CD8-positive, alpha-beta memory T cell (primary cell): Measurements from ENCODE around the gene FAM177A1. TPM values are rescaled to one million over a fixed set of nuclear protein-coding genes. Genes with fewer than 3 reads are reported as not detected.

ENCODE experiments used
- CTCF ChIA-PET: fragments of 350-600 bp; sonication (Branson Sonifier 250); formaldehyde crosslinking; loops from one replicate; lab custom pipeline; 2021; ENCODE audit warnings: antibody characterized with exemption; lab: Charles Lee
- POLR2A ChIA-PET: fragments of 350-600 bp; sonication (Branson Sonifier 250); formaldehyde crosslinking; loops from one replicate; lab custom pipeline; 2021; ENCODE audit warnings: antibody characterized with exemption; lab: Charles Lee
- DNase-seq, 5 donors: peaks; one replicate each; pipeline versions ENCODE4 v3.0.0 to v3.0.0-alpha.2; 2020 to 2022; ENCODE audit warnings: mixed read lengths in 1 of 5
- H3K27ac ChIP-seq: one replicate; pipeline ENCODE4 v1.7.0; 2013; ENCODE audit warnings: low read depth, mild to moderate bottlenecking, low read length, moderate library complexity
- H3K27me3 ChIP-seq: 2 replicates; pipeline ENCODE4 v1.7.0; 2013; ENCODE audit warnings: low read length, mild to moderate bottlenecking; ENCODE audit not compliant: insufficient read depth, poor library complexity, severe bottlenecking
- H3K36me3 ChIP-seq: 2 replicates; pipeline ENCODE4 v1.7.0; 2013; ENCODE audit warnings: mild to moderate bottlenecking, low read length, moderate library complexity; ENCODE audit not compliant: insufficient read depth
- H3K4me1 ChIP-seq: 2 replicates; pipeline ENCODE4 v1.7.0; 2013; ENCODE audit warnings: mild to moderate bottlenecking, low read length, moderate library complexity; ENCODE audit not compliant: insufficient read depth
- H3K4me3 ChIP-seq: 2 replicates; pipeline ENCODE4 v1.7.0; 2013; ENCODE audit warnings: mild to moderate bottlenecking, low read length
- H3K9me3 ChIP-seq: 2 replicates; pipeline ENCODE4 v1.7.0; 2013; ENCODE audit warnings: mild to moderate bottlenecking, low read length
- H3K27ac Mint-ChIP-seq, 8 donors: one replicate each; pipeline ENCODE4 v1.8.0; 2020 to 2021; ENCODE audit warnings: mixed read lengths in 8 of 8, mild to moderate bottlenecking in 6 of 8, inconsistent platforms in 3 of 8, moderate library complexity in 3 of 8
- H3K27me3 Mint-ChIP-seq, 2 donors: one replicate each; pipeline ENCODE4 v1.8.0; 2020 to 2021; ENCODE audit warnings: mixed read lengths in 2 of 2, mild to moderate bottlenecking in 1 of 2, moderate library complexity in 1 of 2
- H3K36me3 Mint-ChIP-seq, 3 donors: one replicate each; pipeline ENCODE4 v1.8.0; 2020 to 2021; ENCODE audit warnings: mixed read lengths in 3 of 3, inconsistent platforms in 1 of 3, mild to moderate bottlenecking in 1 of 3
- H3K4me1 Mint-ChIP-seq, 3 donors: one replicate each; pipeline ENCODE4 v1.8.0; 2020 to 2021; ENCODE audit warnings: mixed read lengths in 3 of 3, inconsistent platforms in 1 of 3, mild to moderate bottlenecking in 1 of 3
- H3K4me3 Mint-ChIP-seq, 7 donors: one replicate each; pipeline ENCODE4 v1.8.0; 2020 to 2021; ENCODE audit warnings: mixed read lengths in 7 of 7, mild to moderate bottlenecking in 6 of 7, moderate library complexity in 4 of 7, inconsistent platforms in 2 of 7
- H3K9me3 Mint-ChIP-seq, 5 donors: one replicate each; pipeline ENCODE4 v1.8.0; 2020 to 2022; ENCODE audit warnings: mixed read lengths in 5 of 5, mild to moderate bottlenecking in 3 of 5, moderate library complexity in 2 of 5, inconsistent platforms in 1 of 5
- polyA plus RNA-seq: library from polyadenylated mRNA; unstranded; fragments of 300-500 nt; fragmentation: Illumina TruSeq; gene quantifications from one replicate; pipeline ENCODE4 v1.2.3, GENCODE V29; 2021
- total RNA-seq, 2 experiments: library from RNA; stranded (reverse); gene quantifications; one replicate each; pipeline ENCODE4 v1.2.3, GENCODE V29; 2021

FAM177A1 gene
- total and polyA plus RNA-seq, 3 experiments from 2014 or later, result 43.1 to 54.6 (median 47.4) TPM

- DNase-seq, result no peak
Observed at GRCh38 chr14:35121026-35121886, 75.2 kb downstream of the FAM177A1 start.

GRCh38 chr14:35121887-35122695, 76.0 kb downstream of the FAM177A1 start, which contains the start of the genes PPP2R3C and PRORP:
TSS of gene PPP2R3C (minus strand) at chr14:35121990. CDS start at chr14:35121959, 31 bp downstream.
TSS of gene PRORP (plus strand) at chr14:35122552. CDS start at chr14:35123246, 694 bp downstream.
- no peaks in the 10 kb centered on the region for H3K9me3 ChIP-seq
- POLR2A ChIA-PET, result interaction anchor here (0.6 to 4.1 kb wide), 12 partner anchors 8 to 687 kb away, joined by 3 to 37 read pairs (median 4); partner anchors contain the start of genes BAZ1A, FAM177A1, NFKBIA and PSMA6
- Mint-ChIP-seq H3K4me3 (peak within 1 kb of the TSS; percentile 95 to 99 (median 98)), H3K27me3 (peaks cover 0 to 4% of the 10 kb centered on the region in 2 donors), H3K4me1 (peaks cover 63 to 90% (median 90%) of the 10 kb centered on the region in 3 donors), H3K36me3 (peaks cover 0 to 53% (median 11%) of the 10 kb centered on the region in 3 donors), H3K9me3 (no peaks in the 10 kb centered on the region), H3K27ac (peak within 1 kb of the TSS; percentile 99 to 100 (median 100))
- no peaks in the 10 kb centered on the region for H3K27me3 ChIP-seq
- CTCF ChIA-PET, result interaction anchor here (0.8 to 1.7 kb wide), 5 partner anchors 19 to 686 kb away, joined by 4 to 5 read pairs (median 4); partner anchors contain the start of gene SRP54
- H3K36me3 ChIP-seq, result peaks cover 2% of the 10 kb centered on the region
- peak; percentile 87 to 96 (median 91) for DNase-seq
- peaks cover 44% of the 10 kb centered on the region for H3K4me1 ChIP-seq
- peak within 1 kb of the TSS; percentile 95 for H3K4me3 ChIP-seq
- H3K27ac ChIP-seq, result peak within 1 kb of the TSS; percentile 99

More at GRCh38 chr14:35121026-35121886, 75.2 kb downstream of the FAM177A1 start:
- H3K4me3 ChIP-seq, result peak overlapping the region; percentile 95
- Mint-ChIP-seq H3K27me3 (peaks cover 0 to 4% of the 10 kb centered on the region in 2 donors), H3K9me3 (no peaks in the 10 kb centered on the region), H3K27ac (peak overlapping the region; percentile 99 to 100 (median 100)), H3K36me3 (peaks cover 0 to 57% (median 11%) of the 10 kb centered on the region in 3 donors), H3K4me1 (peaks cover 62 to 91% (median 89%) of the 10 kb centered on the region in 3 donors), H3K4me3 (peak overlapping the region; percentile 95 to 99 (median 98))
- no peaks in the 10 kb centered on the region for H3K27me3 ChIP-seq
- ChIA-PET POLR2A (interaction anchor here (0.6 to 4.1 kb wide), 10 partner anchors 8 to 688 kb away, joined by 3 to 37 read pairs (median 4); partner anchors contain the start of genes BAZ1A, FAM177A1, NFKBIA and PSMA6), CTCF (interaction anchor here (0.8 to 1.8 kb wide), 6 partner anchors 20 to 686 kb away, joined by 3 to 5 read pairs (median 4); partner anchors contain the start of gene SRP54)
- peaks cover 41% of the 10 kb centered on the region for H3K4me1 ChIP-seq
- peak overlapping the region; percentile 99 for H3K27ac ChIP-seq
- peaks cover 6% of the 10 kb centered on the region for H3K36me3 ChIP-seq
- H3K9me3 ChIP-seq, result no peaks in the 10 kb centered on the region

GRCh38 chr14:35122696-35123387, 76.8 kb downstream of the FAM177A1 start:
- ChIA-PET CTCF (interaction anchor here (0.6 to 2.0 kb wide), 6 partner anchors 9 to 450 kb away, joined by 3 to 9 read pairs (median 3); partner anchors contain the start of gene NFKBIA), POLR2A (interaction anchor here (0.6 to 4.1 kb wide), 9 partner anchors 9 to 675 kb away, joined by 3 to 37 read pairs (median 5); partner anchors contain the start of genes FAM177A1, NFKBIA and SRP54)
- peaks cover 0 to 4% of the 10 kb centered on the region in 2 donors for H3K27me3 Mint-ChIP-seq
- H3K4me1 ChIP-seq, result peaks cover 48% of the 10 kb centered on the region
- no peaks in the 10 kb centered on the region for H3K9me3 ChIP-seq
- peak overlapping the region; percentile 95 to 99 (median 98) for H3K4me3 Mint-ChIP-seq
- peaks cover 0 to 54% (median 17%) of the 10 kb centered on the region in 3 donors for H3K36me3 Mint-ChIP-seq
- no peaks in the 10 kb centered on the region for H3K36me3 ChIP-seq
- peak overlapping the region; percentile 95 for H3K4me3 ChIP-seq
- no peaks in the 10 kb centered on the region for H3K9me3 Mint-ChIP-seq
- H3K27ac Mint-ChIP-seq, result peak overlapping the region; percentile 99 to 100 (median 100)
- H3K27ac ChIP-seq, result peak overlapping the region; percentile 99
- H3K27me3 ChIP-seq, result no peaks in the 10 kb centered on the region
- no peak for DNase-seq
- H3K4me1 Mint-ChIP-seq, result peaks cover 62 to 90% (median 90%) of the 10 kb centered on the region in 3 donors

GRCh38 chr14:35123388-35123703, 77.3 kb downstream of the FAM177A1 start:
- H3K4me1 ChIP-seq, result peaks cover 48% of the 10 kb centered on the region
- H3K27ac ChIP-seq, result peak overlapping the region; percentile 99
- H3K4me3 ChIP-seq, result peak overlapping the region; percentile 95
- no peaks in the 10 kb centered on the region for H3K27me3 ChIP-seq
- Mint-ChIP-seq H3K4me1 (peaks cover 63 to 90% (median 90%) of the 10 kb centered on the region in 3 donors), H3K36me3 (peaks cover 0 to 55% (median 17%) of the 10 kb centered on the region in 3 donors), H3K27me3 (peaks cover 0 to 4% of the 10 kb centered on the region in 2 donors), H3K27ac (peak overlapping the region; percentile 99 to 100 (median 100)), H3K4me3 (peak overlapping the region; percentile 95 to 99 (median 98)), H3K9me3 (no peaks in the 10 kb centered on the region)
- POLR2A ChIA-PET, result interaction anchor here (0.6 to 4.1 kb wide), 4 partner anchors 25 to 293 kb away, joined by 4 to 37 read pairs (median 16); partner anchors contain the start of genes FAM177A1 and NFKBIA
- CTCF ChIA-PET, result interaction anchor here (0.6 to 2.0 kb wide), 8 partner anchors 9 to 451 kb away, joined by 3 to 9 read pairs (median 3); partner anchors contain the start of gene NFKBIA
- H3K9me3 ChIP-seq, result no peaks in the 10 kb centered on the region
- H3K36me3 ChIP-seq, result no peaks in the 10 kb centered on the region
- no peak for DNase-seq

GRCh38 chr14:35124127-35124526, 78.1 kb downstream of the FAM177A1 start:
- Mint-ChIP-seq H3K4me1 (peaks cover 66 to 89% (median 86%) of the 10 kb centered on the region in 3 donors), H3K9me3 (no peaks in the 10 kb centered on the region)

More at GRCh38 chr14:35124127-35124526, 78.1 kb downstream of the FAM177A1 start:
- Histone ChIP-seq H3K27me3 (no peaks in the 10 kb centered on the region), H3K4me1 (peaks cover 47% of the 10 kb centered on the region), H3K4me3 (no peak overlapping the region), H3K27ac (no peak overlapping the region), H3K9me3 (no peaks in the 10 kb centered on the region), H3K36me3 (no peaks in the 10 kb centered on the region)
- peaks cover 0 to 4% of the 10 kb centered on the region in 2 donors for H3K27me3 Mint-ChIP-seq
- DNase-seq, result no peak
- H3K4me3 Mint-ChIP-seq, result peak overlapping the region; percentile 95 to 99 (median 98)
- peaks cover 0 to 56% (median 21%) of the 10 kb centered on the region in 3 donors for H3K36me3 Mint-ChIP-seq
- POLR2A ChIA-PET, result interaction anchor here (3.0 to 4.1 kb wide), 2 partner anchors 77 to 279 kb away, joined by 23 to 37 read pairs; partner anchors contain the start of genes FAM177A1 and NFKBIA
- H3K27ac Mint-ChIP-seq, result peak overlapping the region; percentile 9 to 100 (median 99)
- CTCF ChIA-PET, result interaction anchor here (1.0 to 2.0 kb wide), 6 partner anchors 10 to 298 kb away, joined by 3 to 9 read pairs (median 3); partner anchors contain the start of gene NFKBIA
